ENCODE results near the gene MRPL53.
"Not testable (repeated sequence)": the region's sequence is repeated elsewhere in the genome, so short reads cannot be mapped to it uniquely, and the experiment has no call there.

Gene MRPL53

DNA sequence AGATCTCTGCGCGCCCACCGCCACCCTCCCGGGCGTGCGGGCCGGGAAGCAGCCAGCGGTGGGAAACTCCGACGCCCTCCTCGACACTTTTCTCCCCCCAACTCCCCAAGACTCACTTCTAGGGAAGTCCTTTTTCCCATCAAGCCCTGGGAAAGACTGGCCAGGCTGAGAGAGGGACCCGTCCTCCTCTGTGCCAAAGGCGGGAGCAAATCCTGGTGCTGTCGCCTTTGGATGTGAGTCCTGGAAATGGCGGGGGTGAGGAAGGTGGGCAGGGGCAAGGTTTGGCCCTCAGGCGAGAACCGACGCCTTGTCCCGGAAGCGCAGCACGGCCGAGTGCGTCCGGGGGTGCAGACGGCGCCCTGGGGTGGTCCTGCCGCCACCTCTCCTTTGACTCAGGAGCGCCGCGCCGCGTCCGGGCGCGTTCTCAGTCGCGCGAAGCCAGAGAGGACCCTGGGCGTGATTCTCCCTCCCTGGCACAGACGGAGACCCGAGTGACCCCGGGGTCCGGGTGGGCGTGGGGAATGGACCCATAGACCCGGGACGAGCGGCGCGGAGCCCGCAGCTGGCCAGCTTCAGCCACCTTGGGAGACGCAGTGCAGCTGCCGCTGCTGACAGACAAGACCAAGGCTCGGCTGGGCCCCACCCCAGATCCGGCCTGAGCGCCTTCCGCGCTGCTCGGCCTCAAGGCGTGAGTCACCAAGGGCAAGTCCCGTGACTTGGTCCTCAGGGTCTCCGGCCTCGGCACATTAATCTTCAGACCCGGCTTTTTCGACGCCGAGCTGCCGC is 30.4 kb upstream of the MRPL53 start:
- DNase-seq (ENCODE audit: extremely low read depth in 1 of 2, low read depth in 1 of 2): no peak

DNA sequence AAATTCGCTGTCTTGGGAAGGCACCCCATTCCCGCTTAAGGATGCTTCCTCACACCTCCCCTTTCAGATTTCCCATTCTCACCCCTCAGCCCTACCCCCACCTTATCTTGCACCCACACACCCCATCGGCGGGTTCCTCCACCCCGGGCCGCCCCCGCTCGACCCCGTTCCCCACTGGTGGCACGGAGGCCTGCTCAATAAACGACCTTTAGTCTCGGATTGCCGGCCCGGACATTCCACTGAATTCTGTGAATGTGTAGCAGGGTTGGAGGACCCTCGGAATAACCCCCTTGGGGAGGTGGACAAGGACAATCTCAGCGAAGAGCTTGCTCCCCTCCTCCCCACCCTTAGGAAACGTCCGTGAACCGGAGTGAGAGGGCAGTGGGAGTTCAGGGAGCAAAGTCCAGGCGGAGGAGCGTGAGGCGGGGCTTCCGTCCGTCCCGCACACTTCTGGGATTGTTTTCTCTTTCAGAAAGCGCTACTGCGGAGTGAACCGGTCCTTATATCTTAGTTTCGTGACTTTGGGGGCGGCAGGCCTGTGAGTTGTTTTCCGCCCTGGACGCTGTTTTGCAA is 29.8 kb upstream of the MRPL53 start:
- DNase-seq (ENCODE audit: extremely low read depth in 1 of 2, low read depth in 1 of 2): no peak

DNA sequence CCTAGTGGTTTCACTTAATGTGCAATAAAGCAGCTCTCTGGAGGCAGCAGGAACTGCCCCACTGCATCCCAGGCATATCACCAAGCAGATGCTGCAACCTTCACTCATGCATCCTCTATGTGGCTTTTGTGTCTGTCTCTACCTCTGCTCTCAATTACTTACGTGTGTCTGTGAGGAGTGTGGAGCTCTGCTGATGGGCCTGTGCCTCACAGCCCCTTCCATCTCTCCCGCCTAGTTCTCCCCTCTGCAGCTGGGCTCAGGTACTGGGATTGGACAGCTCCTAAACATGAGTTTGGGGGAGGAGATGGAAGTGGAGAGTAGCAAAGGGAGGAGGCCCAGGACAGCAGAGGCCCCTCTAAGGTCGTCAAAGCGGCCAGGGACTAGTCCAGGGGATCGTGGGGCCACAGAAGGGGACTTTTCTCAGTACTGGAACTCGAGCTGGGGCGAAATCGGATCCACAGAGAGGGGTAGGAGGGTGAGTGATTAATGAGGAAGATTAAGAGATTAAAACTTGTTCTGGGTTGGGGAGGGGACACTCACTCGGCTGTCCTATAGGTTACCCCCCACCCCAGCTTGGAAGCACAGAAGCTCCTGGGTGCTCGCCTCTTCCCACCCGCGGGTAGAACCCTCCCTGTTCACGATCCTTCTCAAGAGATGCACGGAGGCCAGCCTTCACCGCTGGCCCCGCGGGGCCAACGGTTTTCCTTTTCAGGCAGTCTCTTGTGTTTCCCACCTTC is 29.0 kb upstream of the MRPL53 start:
- no peak for DNase-seq (ENCODE audit: extremely low read depth in 1 of 2, low read depth in 1 of 2)

DNA sequence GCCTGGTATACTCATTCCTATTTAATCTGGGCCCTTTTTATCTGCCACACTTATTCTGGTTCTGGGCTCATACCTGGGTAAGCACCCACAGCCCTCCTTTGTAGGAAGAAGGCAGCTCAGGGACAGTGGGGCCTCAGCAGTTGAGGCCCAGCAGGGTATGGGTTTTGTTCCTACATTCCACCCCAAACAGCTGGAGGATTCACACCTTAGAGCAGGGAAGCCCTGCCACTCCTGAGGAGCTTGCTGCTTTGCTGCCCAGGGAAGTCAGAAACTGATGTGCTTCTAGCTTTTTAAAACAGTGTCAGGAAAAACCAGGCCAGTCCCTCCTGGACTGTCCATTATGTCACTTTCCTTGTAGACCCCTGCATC is 28.1 kb upstream of the MRPL53 start:
- DNase-seq (ENCODE audit: extremely low read depth in 1 of 2, low read depth in 1 of 2): no peak

DNA sequence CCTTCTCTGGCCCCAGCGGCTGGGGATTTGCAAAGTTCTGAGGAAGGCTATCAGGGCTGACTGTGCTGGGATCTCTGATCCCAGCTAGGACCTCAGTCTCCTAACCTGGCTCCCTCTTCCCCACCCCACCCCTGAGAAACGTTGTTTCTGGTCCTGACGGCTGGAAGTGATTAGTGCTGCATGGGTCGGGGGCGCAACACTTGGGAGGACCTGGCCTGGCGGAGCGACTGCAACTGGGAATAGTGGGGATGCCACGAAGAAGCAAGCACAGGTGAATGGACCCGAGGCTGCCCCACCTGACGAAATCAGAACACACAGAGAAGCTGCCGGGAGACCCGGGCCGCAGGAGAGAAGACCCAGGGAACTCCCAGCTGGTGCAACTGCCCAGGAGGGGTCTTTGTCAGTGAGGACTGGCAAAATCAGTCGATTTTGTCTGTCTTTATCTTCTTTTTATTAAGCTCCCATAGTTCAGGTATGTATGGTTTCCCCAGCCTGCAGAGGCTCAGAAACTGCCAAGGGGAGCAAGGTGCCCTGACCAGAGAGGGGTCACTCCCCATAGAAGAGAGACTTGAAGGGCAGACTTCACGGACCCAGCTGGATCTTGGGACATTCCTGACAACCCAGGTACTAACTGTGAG is 27.6 kb upstream of the MRPL53 start:
- no peak for DNase-seq (ENCODE audit: extremely low read depth in 1 of 2, low read depth in 1 of 2)

DNA sequence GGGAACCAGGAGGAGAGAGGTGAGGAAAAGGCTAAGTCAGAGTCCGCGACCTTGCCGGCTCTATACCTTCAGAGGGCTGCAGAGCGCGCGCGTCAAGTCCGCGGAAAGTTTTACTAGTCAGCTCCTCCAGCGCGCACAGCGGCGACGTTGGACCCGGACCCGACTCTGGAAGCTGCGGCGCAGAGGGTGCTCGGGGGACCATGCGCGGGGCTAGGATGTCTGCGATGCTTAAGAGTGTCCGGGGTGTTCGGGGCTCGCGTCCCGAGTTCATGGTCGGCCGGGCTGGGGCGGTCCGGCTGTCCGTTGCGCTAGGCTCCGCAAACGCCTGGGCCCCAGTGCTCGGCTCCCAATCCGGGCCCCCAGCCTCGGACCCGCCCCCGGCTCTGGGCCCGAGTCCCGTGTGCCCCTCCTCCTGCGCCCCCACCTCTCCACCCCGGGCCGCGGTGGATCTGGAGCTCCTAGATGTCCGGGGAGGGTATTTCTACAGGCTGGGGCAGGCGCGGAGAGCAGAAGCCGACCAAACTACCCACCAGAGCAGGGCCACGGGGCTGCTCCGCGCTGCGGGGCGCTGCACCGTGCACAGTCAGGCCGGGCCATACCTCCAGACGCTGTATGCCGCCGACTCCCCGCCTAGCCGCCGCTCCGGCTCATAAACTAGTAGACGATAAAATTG is 26.9 kb upstream of the MRPL53 start, which contains the start of gene LBX2:
Gene LBX2, minus strand, starts transcription at position 337 of the 673 bp plus-strand sequence. Its CDS starts 66 bp downstream, at position 271.
- DNase-seq (ENCODE audit: extremely low read depth in 1 of 2, low read depth in 1 of 2): no peak

DNA sequence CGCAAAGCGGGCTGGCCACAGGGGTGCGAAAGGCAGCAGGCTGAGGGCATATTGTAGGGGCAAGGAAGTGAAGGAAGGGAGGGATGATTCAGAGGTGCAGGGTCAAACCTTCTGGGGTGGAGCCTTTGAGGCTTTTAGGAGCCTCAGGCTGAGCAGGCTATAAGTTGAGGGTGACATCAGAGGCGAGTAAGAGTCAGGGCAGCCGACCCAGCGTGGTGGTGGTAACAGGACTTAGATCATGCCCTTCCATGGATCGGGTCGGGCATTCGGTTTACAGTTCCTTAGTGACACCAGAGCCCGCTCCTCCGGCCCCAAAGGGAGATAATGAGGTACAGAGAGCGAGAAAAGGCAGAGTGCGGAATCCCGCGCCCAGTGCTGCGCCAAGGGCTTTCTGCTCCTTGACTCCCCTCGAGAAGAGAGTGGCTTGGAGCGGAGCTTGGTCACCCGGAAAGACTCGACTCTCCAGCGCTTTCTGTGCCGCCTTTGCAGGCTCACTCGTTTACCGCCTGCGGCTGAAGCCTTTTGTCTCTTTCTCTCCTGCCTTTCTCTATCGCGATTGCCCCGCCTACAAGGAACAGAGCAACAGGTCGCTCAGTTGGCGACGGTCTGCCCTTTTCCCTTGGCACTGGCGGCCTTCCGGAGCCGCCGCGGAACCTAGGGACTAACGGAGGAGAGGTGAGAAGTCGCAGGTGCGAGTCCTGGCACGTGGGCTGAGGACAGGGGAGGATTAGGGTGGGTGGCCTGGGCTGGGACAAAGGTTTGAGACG is 26.2 kb upstream of the MRPL53 start:
- DNase-seq (ENCODE audit: extremely low read depth in 1 of 2, low read depth in 1 of 2): no peak

DNA sequence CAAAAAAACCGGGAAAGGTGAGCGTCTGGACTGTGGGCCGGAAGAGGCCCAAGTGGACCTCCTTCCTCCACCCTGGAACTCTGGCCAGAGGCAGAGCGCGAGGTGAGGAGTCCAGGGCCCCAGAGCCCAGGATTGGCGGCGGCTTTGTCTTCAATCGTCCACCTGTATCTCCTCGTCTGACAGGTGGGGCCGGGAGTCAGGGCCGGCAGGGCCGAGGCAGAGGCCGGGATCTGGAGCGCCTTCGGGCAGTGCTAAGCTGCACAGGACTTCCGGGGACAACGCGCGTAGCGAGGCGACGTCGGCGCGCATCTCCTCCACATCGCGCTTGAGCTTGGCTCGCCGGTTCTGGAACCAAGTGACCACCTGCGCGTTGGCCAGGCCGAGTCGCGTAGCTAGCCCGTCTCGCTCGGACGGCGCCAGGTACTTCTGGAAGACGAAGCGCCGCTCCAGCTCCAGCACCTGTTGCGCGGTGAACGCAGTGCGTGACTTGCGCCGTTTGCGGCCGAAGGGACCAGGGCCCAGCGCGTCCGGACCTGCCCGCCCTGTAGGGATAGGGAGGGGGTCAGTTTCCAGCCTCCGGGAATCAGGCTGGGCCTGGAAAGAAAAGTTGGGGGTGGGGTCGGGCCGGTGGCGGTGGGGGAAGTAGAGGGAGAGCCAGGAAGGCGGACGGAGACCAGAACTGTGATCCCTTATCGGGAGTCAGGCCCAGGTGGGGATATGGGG is 25.5 kb upstream of the MRPL53 start:
- DNase-seq (ENCODE audit: extremely low read depth in 1 of 2, low read depth in 1 of 2): no peak

DNA sequence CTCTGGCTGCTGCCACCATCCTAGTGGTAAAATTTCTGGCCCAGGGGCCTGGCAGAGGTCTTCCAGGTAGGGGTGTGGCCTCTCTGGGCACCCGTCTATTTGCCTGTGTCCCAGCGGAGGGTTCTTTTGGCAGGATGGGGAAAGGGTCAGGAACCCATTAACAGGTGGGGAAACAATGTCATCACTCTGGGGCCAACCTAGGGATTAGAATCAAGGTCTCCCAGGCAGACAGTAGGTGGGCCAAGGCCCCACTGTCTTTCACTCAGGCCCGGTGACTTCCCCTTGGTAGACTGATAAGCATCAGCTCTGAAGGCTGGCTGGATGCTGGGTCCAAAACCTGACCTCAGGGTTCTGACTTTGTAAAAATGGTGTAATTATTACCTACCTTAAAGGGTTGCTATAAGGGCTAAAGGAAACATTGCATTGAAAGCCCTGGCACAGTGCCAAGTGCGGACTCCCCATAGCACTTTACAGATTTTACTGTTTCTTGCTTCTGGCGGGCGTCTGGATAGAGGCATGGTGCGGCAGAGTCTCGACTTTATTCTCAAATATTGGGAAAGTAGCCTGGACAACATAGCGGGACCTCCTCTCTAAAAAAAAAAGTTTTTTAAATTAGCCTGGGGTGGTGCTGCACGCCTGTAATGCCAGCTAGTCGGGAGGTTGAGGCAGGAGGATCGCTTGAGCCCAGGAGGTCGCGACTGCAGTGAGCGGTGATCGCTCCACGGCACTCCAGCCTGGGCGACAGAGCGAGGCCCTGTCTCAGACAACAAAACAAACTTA is 24.7 kb upstream of the MRPL53 start:
- no peak for DNase-seq (ENCODE audit: extremely low read depth in 1 of 2, low read depth in 1 of 2)

DNA sequence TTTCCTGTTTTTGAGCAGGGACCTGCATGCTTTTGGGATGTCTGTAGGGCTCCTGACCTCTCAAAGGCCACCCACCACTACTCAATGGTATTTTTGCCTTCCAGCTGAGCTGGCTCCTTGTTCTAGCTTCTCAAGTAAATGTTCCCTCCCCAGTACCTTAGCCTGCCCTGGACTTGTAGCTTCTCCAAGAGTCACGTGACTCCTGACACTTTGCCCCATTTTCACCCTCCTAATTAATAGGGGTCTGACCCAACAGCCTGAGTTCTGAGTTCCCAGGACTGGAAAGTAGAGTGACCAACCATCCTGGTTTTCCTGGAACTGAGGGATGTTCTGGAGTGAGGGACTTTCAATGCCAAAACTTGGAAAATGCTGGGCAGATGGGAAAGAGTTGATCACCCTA is 23.0 kb upstream of the MRPL53 start:
- DNase-seq (ENCODE audit: extremely low read depth in 1 of 2, low read depth in 1 of 2): no peak

DNA sequence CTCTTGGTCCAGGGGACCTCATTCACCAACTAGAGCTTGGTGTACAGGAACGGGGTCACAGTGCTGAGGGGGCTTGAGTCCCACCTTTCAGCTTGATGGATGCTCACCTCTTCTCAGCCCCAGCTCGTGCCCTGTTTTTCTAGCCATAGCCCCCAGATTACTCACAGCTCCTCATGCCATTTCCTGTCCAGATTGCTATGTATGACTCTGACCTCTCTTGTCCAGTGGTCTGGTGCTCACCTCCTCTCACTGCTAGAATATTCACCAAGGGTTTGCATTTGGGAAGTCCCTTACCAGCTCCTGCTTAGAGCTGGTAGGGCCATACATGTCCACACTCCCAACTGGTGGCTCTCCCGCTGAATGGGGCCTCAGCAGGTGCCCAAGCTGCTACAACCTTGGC is 21.1 kb upstream of the MRPL53 start:
- no peak for DNase-seq (ENCODE audit: extremely low read depth in 1 of 2, low read depth in 1 of 2)

DNA sequence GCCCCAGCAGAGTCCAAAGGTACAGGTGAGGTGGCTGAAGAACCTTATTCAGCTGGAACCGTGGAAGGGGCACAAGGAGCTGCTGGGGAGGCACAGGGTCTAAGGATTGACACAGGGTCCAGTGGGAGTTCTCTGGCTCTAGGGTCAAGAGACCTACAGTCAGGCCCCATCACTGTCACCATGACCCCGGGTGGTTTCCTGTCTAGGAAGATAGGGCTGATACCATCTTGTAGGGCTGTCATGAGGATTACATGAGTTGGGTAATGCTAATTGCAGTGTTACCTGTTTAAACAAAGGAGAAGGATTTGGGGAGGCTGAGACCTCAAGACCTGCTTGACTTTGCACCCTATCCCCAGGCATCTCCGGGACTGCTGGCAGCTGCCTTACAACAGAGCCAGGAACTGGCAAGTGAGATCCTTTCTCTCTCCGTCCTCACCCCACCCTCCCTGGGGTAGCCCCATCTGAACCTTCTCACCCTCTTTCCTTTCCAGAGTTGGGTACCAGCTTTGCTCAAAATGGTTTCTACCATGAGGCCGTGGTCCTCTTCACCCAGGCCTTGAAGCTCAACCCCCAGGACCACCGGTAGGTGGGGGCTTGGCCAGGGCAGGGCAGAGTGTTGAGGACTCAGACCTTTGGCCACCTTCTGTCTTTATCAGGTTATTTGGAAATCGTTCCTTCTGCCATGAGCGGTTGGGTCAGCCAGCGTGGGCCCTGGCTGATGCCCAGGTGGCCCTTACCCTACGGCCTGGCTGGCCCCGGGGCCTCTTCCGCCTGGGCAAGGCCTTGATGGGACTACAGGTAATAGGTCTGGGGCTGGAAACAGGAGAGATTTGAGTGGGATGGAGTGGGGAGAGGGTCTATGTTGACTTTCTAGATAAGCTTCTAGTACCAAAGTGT is 19.4 kb upstream of the MRPL53 start:
- no peak for DNase-seq (ENCODE audit: extremely low read depth in 1 of 2, low read depth in 1 of 2)

DNA sequence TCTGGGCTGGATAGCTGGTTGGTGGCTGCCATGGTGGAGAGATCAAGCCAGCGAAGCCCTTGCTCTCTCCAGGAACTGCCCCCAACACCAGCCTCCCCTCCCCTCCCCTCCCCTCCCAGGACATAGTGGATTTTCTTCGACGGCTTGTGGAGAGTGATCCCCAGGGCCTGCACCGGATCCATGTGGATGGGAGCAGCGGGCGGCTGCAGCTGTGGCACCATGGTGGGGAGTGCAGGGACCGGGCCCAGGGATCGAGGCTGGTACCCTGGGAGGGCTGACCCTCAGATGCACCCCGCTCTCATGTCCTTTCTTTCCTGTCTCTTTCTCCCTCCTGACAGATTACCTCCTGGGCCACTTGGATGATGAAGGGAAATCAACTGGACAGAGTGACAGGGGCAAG is 17.4 kb upstream of the MRPL53 start:
- no peak for DNase-seq (ENCODE audit: extremely low read depth in 1 of 2, low read depth in 1 of 2)

DNA sequence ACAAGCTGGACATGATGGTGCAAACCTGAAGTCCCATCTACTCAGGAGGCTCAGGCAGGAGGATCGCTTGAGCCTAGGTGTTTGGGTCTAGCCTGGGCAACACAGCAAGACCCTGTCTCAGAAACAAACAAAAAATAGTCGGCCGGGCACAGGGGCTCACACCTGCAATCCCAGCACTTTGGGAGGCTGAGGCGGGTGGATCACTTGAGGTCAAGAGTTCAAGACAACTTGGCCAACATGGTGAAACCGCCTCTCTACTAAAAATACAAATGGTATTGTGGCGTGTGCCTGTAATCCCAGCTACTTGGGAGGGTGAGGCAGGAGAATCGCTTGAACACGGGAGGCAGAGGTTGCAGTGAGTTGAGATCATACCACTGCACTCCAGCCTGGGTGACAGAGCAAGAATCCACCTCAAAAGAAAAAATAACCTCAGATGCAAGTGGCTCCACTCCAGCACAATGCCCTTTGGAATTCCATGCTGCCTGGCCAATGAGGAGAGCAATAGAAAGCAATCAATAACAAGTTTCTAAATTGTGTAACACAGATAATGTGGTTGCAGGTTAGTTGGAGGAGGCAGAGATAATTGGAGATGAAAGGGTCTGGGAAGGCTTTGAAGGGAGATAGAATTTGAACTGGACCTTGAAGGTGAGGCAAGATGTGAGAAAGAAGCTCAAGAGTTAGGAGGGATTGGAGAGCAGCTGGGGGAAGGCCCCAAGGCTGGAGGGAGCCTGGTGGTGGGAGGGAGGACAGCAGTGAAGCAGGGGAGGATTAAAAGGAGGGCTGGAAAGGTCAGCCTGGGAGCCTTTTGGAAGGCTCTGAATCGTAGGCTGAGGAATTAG is 16.4 kb upstream of the MRPL53 start:
- DNase-seq (ENCODE audit: extremely low read depth in 1 of 2, low read depth in 1 of 2): no peak

DNA sequence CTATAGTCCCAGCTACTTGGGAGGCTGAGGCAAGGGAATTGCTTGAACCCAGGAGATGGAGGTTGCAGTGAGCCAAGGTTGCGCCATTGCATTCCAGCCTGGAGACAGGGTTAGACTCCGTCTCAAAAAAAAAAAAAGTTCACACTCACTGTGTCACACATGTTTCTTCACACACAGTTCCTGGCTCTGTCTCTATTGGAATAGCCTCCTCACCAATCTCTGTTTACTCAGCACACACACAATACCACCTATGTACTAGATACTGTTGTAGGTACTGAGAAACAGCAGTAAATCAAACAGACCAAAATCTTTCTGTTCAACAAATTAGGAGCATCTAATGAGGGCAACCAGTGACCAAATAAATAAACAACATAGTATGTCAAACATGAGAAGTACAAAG is 13.7 kb upstream of the MRPL53 start:
- DNase-seq (ENCODE audit: extremely low read depth in 1 of 2, low read depth in 1 of 2): no peak

DNA sequence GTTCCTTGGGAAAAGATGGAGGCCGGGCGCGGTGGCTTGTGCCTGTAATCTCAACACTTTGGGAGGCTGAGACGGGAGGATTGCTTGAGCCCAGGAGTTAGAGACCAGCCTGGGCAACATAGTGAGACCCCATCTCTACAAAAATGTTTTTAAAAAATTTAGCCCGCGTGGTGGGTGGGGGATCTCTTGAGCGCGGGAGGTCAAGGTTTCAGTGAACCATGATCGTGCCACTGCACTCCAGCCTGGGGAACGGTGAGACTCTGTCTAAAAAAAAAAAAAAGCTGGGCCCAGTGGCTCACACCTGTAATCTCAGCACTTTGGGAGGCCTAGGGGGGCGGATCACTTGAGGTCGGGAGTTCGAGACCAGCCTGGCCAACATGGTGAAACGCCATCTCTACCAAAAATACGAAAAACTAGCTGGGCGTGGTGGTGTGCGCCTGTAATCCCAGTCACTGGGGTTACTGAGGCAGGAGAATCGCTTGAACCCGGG is 11.2 kb upstream of the MRPL53 start:
- DNase-seq (ENCODE audit: extremely low read depth in 1 of 2, low read depth in 1 of 2): not testable (repeated sequence)

Data from activated CD8-positive, alpha-beta memory T cell treated with anti-CD3 and anti-CD28 coated beads for 1 hour (primary cell).